Chondrocyte (in vitro differentiated cells): Measurements from ENCODE around the gene IL1RAP. TPM values are rescaled to one million over a fixed set of nuclear protein-coding genes. Genes with fewer than 3 reads are reported as not detected.

ENCODE experiments used
- DNase-seq: peaks from one replicate; pipeline ENCODE4 v3.0.0; 2021; ENCODE audit warnings: mixed read lengths, low spot score
- H3K27ac Mint-ChIP-seq: one replicate; pipeline ENCODE4 v1.8.0; 2021; ENCODE audit warnings: mild to moderate bottlenecking, moderate library complexity, mixed read lengths; ENCODE audit not compliant: unreplicated experiment
- H3K27me3 Mint-ChIP-seq: 2 replicates; pipeline ENCODE4 v1.8.0; 2021; ENCODE audit warnings: low read depth, mixed read lengths
- H3K36me3 Mint-ChIP-seq: 2 replicates; pipeline ENCODE4 v1.8.0; 2021; ENCODE audit warnings: low read depth, mixed read lengths
- H3K4me1 Mint-ChIP-seq: 2 replicates; pipeline ENCODE4 v1.8.0; 2021; ENCODE audit warnings: low read depth, mild to moderate bottlenecking, mixed read lengths
- H3K4me3 Mint-ChIP-seq: one replicate; pipeline ENCODE4 v1.8.0; 2021; ENCODE audit warnings: mild to moderate bottlenecking, moderate library complexity, mixed read lengths; ENCODE audit not compliant: unreplicated experiment
- H3K9me3 Mint-ChIP-seq: 2 replicates; pipeline ENCODE4 v1.8.0; 2021; ENCODE audit warnings: low read depth, mixed read lengths
- CTCF ChIP-seq: fragments of 200-600 bp; sonication (generic); IDR thresholded peaks from 2 replicates; pipeline ENCODE4 v1.5.0; 2021; ENCODE audit warnings: antibody characterized with exemption, mild to moderate bottlenecking, moderate library complexity
- total RNA-seq: library from RNA; stranded (reverse); gene quantifications from 3 replicates; pipeline ENCODE4 v1.2.1, GENCODE V29; 2021

The IL1RAP gene
- total RNA-seq, 1 donor from 2014 or later = 30.4 TPM

DNA sequence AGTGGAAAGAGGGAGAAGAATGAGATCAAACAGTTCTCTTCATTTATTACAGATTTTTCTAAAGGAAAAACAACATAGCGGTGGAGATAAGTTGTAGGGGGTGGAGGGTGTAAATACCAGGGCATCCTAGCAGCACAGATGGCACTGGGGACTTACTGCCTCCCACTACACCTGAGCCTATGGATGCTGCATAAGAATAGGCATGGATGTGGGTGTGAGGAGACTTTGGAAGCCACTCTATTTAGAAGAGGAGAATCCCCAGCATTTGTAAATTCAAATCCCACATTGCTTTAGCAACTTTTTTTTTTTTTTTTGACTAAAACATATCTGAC, 27.4 kb upstream of the IL1RAP start:
- DNase-seq = no peak

GRCh38 chr3:190486908-190487607, 26.8 kb upstream of the IL1RAP start:
- no peak overlapping the region for H3K27ac Mint-ChIP-seq
- H3K36me3 Mint-ChIP-seq = no peaks in the 10 kb centered on the region
- DNase-seq = no peak
- H3K4me3 Mint-ChIP-seq = no peak overlapping the region
- H3K4me1 Mint-ChIP-seq = no peaks in the 10 kb centered on the region
- peaks cover 19% of the 10 kb centered on the region for H3K27me3 Mint-ChIP-seq
- no peak for TF ChIP-seq CTCF
- H3K9me3 Mint-ChIP-seq = no peaks in the 10 kb centered on the region

More for the DNA sequence above, 27.4 kb upstream of the IL1RAP start:
- Mint-ChIP-seq H3K4me1 (no peaks in the 10 kb centered on the region), H3K27ac (no peak overlapping the region), H3K4me3 (no peak overlapping the region), H3K36me3 (no peaks in the 10 kb centered on the region), H3K9me3 (no peaks in the 10 kb centered on the region), H3K27me3 (peaks cover 19% of the 10 kb centered on the region)
- TF ChIP-seq CTCF = no peak

GRCh38 chr3:190491533-190492054, 22.3 kb upstream of the IL1RAP start:
- Mint-ChIP-seq H3K9me3 (no peaks in the 10 kb centered on the region), H3K27me3 (peaks cover 19% of the 10 kb centered on the region), H3K4me3 (no peak overlapping the region), H3K27ac (no peak overlapping the region), H3K36me3 (no peaks in the 10 kb centered on the region), H3K4me1 (no peaks in the 10 kb centered on the region)
- no peak for TF ChIP-seq CTCF
- DNase-seq = no peak

DNA sequence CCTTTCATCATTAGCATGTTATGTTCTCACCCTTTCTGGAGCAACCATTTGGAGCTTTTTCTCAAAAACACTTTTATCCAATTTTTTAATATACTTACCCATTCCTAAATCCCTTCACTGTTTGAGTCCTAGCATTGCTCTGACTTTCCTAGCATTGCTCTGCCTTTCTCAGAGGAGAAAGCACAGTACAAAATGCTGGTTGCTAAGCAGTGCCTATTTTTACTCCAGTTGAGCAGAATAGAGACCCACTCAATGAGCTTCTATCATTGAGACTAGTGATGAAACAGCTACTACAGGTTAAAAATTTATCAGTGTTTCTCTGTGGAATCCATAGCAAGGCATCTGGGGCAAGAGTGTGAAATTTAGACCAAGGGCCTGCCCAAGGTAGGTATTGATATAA, 21.8 kb upstream of the IL1RAP start:
- DNase-seq = no peak
- H3K36me3 Mint-ChIP-seq = no peaks in the 10 kb centered on the region
- H3K9me3 Mint-ChIP-seq = no peaks in the 10 kb centered on the region
- no peak overlapping the region for H3K27ac Mint-ChIP-seq
- no peaks in the 10 kb centered on the region for H3K4me1 Mint-ChIP-seq
- TF ChIP-seq CTCF = no peak
- H3K4me3 Mint-ChIP-seq = no peak overlapping the region
- peaks cover 18% of the 10 kb centered on the region for H3K27me3 Mint-ChIP-seq

- no peak overlapping the region for H3K27ac Mint-ChIP-seq
Measured at GRCh38 chr3:190492966-190493365, 20.9 kb upstream of the IL1RAP start.

More at GRCh38 chr3:190492966-190493365, 20.9 kb upstream of the IL1RAP start:
- H3K9me3 Mint-ChIP-seq = no peaks in the 10 kb centered on the region
- TF ChIP-seq CTCF = no peak
- peaks cover 19% of the 10 kb centered on the region for H3K27me3 Mint-ChIP-seq
- DNase-seq = no peak
- H3K4me1 Mint-ChIP-seq = no peaks in the 10 kb centered on the region
- H3K4me3 Mint-ChIP-seq = no peak overlapping the region
- no peaks in the 10 kb centered on the region for H3K36me3 Mint-ChIP-seq
